Large intestine (tissue), 3 donors: ENCODE data around the gene LHPP. TPM values are rescaled to one million over a fixed set of nuclear protein-coding genes. Genes with fewer than 3 reads are reported as not detected.

ENCODE experiments used
- DNase-seq, 2 donors: peaks; one replicate each; pipeline versions ENCODE4 v3.0.0 to v3.0.0-alpha.2; 2013
- H3K27ac ChIP-seq: one replicate; pipeline ENCODE4 v1.5.1; 2013; ENCODE audit warnings: low read length
- H3K27me3 ChIP-seq: 2 replicates; pipeline ENCODE4 v1.6.1; 2013; ENCODE audit warnings: low read length; ENCODE audit not compliant: control insufficient read depth, insufficient read depth
- H3K36me3 ChIP-seq: 2 replicates; pipeline ENCODE4 v1.6.1; 2013; ENCODE audit warnings: low read length; ENCODE audit not compliant: control insufficient read depth, insufficient read depth
- H3K4me1 ChIP-seq: one replicate; pipeline ENCODE4 v1.6.1; 2013; ENCODE audit warnings: low read length; ENCODE audit not compliant: control insufficient read depth, insufficient read depth
- H3K4me3 ChIP-seq: one replicate; pipeline ENCODE4 v1.5.1; 2013; ENCODE audit warnings: low read length
- H3K9me3 ChIP-seq: one replicate; pipeline ENCODE4 v1.6.1; 2013; ENCODE audit warnings: mild to moderate bottlenecking, low read depth, low read length, moderate library complexity; ENCODE audit not compliant: control insufficient read depth
- WGBS: methylation state at CpG from one replicate; pipeline ENCODE4 v1.1.5; 2013; ENCODE audit warnings: low lambda C conversion rate; ENCODE audit not compliant: insufficient coverage; 5-methylcytosine and 5-hydroxymethylcytosine counted together
- polyA plus RNA-seq: library from polyadenylated mRNA; unstranded; fragments of 120-200 nt; gene quantifications from one replicate; pipeline ENCODE4 v1.2.1, GENCODE V29; 2013

The LHPP gene
- polyA plus RNA-seq, 1 donor = 40.7 TPM

- no peak for DNase-seq
- Histone ChIP-seq H3K27me3 (no peaks in the 10 kb centered on the region), H3K27ac (no peak overlapping the region), H3K4me3 (no peak overlapping the region), H3K9me3 (no peaks in the 10 kb centered on the region), H3K4me1 (peaks cover 9% of the 10 kb centered on the region), H3K36me3 (no peaks in the 10 kb centered on the region)
- WGBS = no CpG with 5 or more reads among the region's 29 CpGs
Observed at GRCh38 chr10:124601431-124602120, 140.0 kb downstream of the LHPP start.

- no CpG with 5 or more reads among the region's 12 CpGs for WGBS
- H3K27ac ChIP-seq = no peak overlapping the region
- DNase-seq = no peak
- no peaks in the 10 kb centered on the region for H3K36me3 ChIP-seq
- H3K4me1 ChIP-seq = peaks cover 4% of the 10 kb centered on the region
- no peaks in the 10 kb centered on the region for H3K9me3 ChIP-seq
- no peak overlapping the region for H3K4me3 ChIP-seq
- no peaks in the 10 kb centered on the region for H3K27me3 ChIP-seq
Observed at GRCh38 chr10:124602121-124602561, 140.5 kb downstream of the LHPP start.

GRCh38 chr10:124602646-124603365 lies 141.2 kb downstream of the LHPP start:
- H3K27ac ChIP-seq = no peak overlapping the region
- peaks cover 3% of the 10 kb centered on the region for H3K4me1 ChIP-seq
- no peaks in the 10 kb centered on the region for H3K27me3 ChIP-seq
- no peak overlapping the region for H3K4me3 ChIP-seq
- no CpG with 5 or more reads among the region's 12 CpGs for WGBS
- no peaks in the 10 kb centered on the region for H3K9me3 ChIP-seq
- H3K36me3 ChIP-seq = no peaks in the 10 kb centered on the region
- DNase-seq = no peak

GRCh38 chr10:124603376-124604213 lies 142.0 kb downstream of the LHPP start:
- H3K4me1 ChIP-seq = peaks cover 3% of the 10 kb centered on the region
- no CpG with 5 or more reads among the region's 18 CpGs for WGBS
- no peak for DNase-seq
- H3K4me3 ChIP-seq = no peak overlapping the region
- no peaks in the 10 kb centered on the region for H3K9me3 ChIP-seq
- no peaks in the 10 kb centered on the region for H3K27me3 ChIP-seq
- H3K27ac ChIP-seq = no peak overlapping the region
- H3K36me3 ChIP-seq = no peaks in the 10 kb centered on the region

- H3K4me1 ChIP-seq = peaks cover 3% of the 10 kb centered on the region
- WGBS = no CpG with 5 or more reads among the region's 22 CpGs
- no peaks in the 10 kb centered on the region for H3K36me3 ChIP-seq
- no peaks in the 10 kb centered on the region for H3K27me3 ChIP-seq
- DNase-seq = no peak
- H3K4me3 ChIP-seq = no peak overlapping the region
- no peaks in the 10 kb centered on the region for H3K9me3 ChIP-seq
- no peak overlapping the region for H3K27ac ChIP-seq
Observed at GRCh38 chr10:124604214-124605000, 142.8 kb downstream of the LHPP start.

- no peak for DNase-seq
Observed at GRCh38 chr10:124605001-124605370, 143.4 kb downstream of the LHPP start.

GRCh38 chr10:124605481-124605855 lies 143.8 kb downstream of the LHPP start:
- peaks cover 3% of the 10 kb centered on the region for H3K4me1 ChIP-seq
- no peak overlapping the region for H3K27ac ChIP-seq
- H3K27me3 ChIP-seq = no peaks in the 10 kb centered on the region
- H3K36me3 ChIP-seq = no peaks in the 10 kb centered on the region
- WGBS = no CpG with 5 or more reads among the region's 5 CpGs
- H3K9me3 ChIP-seq = no peaks in the 10 kb centered on the region
- no peak overlapping the region for H3K4me3 ChIP-seq
- no peak for DNase-seq

More at GRCh38 chr10:124605001-124605370, 143.4 kb downstream of the LHPP start:
- H3K27ac ChIP-seq = no peak overlapping the region
- H3K9me3 ChIP-seq = no peaks in the 10 kb centered on the region
- H3K4me1 ChIP-seq = peaks cover 3% of the 10 kb centered on the region
- no peaks in the 10 kb centered on the region for H3K27me3 ChIP-seq
- no CpG with 5 or more reads among the region's 8 CpGs for WGBS
- H3K36me3 ChIP-seq = no peaks in the 10 kb centered on the region
- no peak overlapping the region for H3K4me3 ChIP-seq

GRCh38 chr10:124605856-124606812 lies 144.5 kb downstream of the LHPP start:
- no CpG with 5 or more reads among the region's 31 CpGs for WGBS
- Histone ChIP-seq H3K9me3 (no peaks in the 10 kb centered on the region), H3K27ac (no peak overlapping the region), H3K36me3 (no peaks in the 10 kb centered on the region), H3K4me3 (no peak overlapping the region), H3K27me3 (no peaks in the 10 kb centered on the region), H3K4me1 (peaks cover 3% of the 10 kb centered on the region)
- no peak for DNase-seq

GRCh38 chr10:124606822-124607221 lies 145.2 kb downstream of the LHPP start:
- 17% methylated on average over 1 of the region's 10 CpGs for WGBS
- no peak overlapping the region for H3K27ac ChIP-seq
- no peak for DNase-seq
- H3K27me3 ChIP-seq = no peaks in the 10 kb centered on the region
- peaks cover 3% of the 10 kb centered on the region for H3K4me1 ChIP-seq
- H3K4me3 ChIP-seq = no peak overlapping the region
- no peaks in the 10 kb centered on the region for H3K36me3 ChIP-seq
- no peaks in the 10 kb centered on the region for H3K9me3 ChIP-seq
